CD8-positive, alpha-beta memory T cell (primary cell): ENCODE data around the gene RNLS. TPM values are rescaled to one million over a fixed set of nuclear protein-coding genes. Genes with fewer than 3 reads are reported as not detected.

Experiments used
- CTCF ChIA-PET: fragments of 350-600 bp; sonication (Branson Sonifier 250); formaldehyde crosslinking; loops from one replicate; lab custom pipeline; 2021; ENCODE audit warnings: antibody characterized with exemption; lab: Charles Lee
- POLR2A ChIA-PET: fragments of 350-600 bp; sonication (Branson Sonifier 250); formaldehyde crosslinking; loops from one replicate; lab custom pipeline; 2021; ENCODE audit warnings: antibody characterized with exemption; lab: Charles Lee
- DNase-seq, 5 donors: peaks; one replicate each; pipeline versions ENCODE4 v3.0.0 to v3.0.0-alpha.2; 2020 to 2022; ENCODE audit warnings: mixed read lengths in 1 of 5
- H3K27ac ChIP-seq: one replicate; pipeline ENCODE4 v1.7.0; 2013; ENCODE audit warnings: low read depth, mild to moderate bottlenecking, low read length, moderate library complexity
- H3K27me3 ChIP-seq: 2 replicates; pipeline ENCODE4 v1.7.0; 2013; ENCODE audit warnings: low read length, mild to moderate bottlenecking; ENCODE audit not compliant: insufficient read depth, poor library complexity, severe bottlenecking
- H3K36me3 ChIP-seq: 2 replicates; pipeline ENCODE4 v1.7.0; 2013; ENCODE audit warnings: mild to moderate bottlenecking, low read length, moderate library complexity; ENCODE audit not compliant: insufficient read depth
- H3K4me1 ChIP-seq: 2 replicates; pipeline ENCODE4 v1.7.0; 2013; ENCODE audit warnings: mild to moderate bottlenecking, low read length, moderate library complexity; ENCODE audit not compliant: insufficient read depth
- H3K4me3 ChIP-seq: 2 replicates; pipeline ENCODE4 v1.7.0; 2013; ENCODE audit warnings: mild to moderate bottlenecking, low read length
- H3K9me3 ChIP-seq: 2 replicates; pipeline ENCODE4 v1.7.0; 2013; ENCODE audit warnings: mild to moderate bottlenecking, low read length
- H3K27ac Mint-ChIP-seq, 8 donors: one replicate each; pipeline ENCODE4 v1.8.0; 2020 to 2021; ENCODE audit warnings: mixed read lengths in 8 of 8, mild to moderate bottlenecking in 6 of 8, inconsistent platforms in 3 of 8, moderate library complexity in 3 of 8
- H3K27me3 Mint-ChIP-seq, 2 donors: one replicate each; pipeline ENCODE4 v1.8.0; 2020 to 2021; ENCODE audit warnings: mixed read lengths in 2 of 2, mild to moderate bottlenecking in 1 of 2, moderate library complexity in 1 of 2
- H3K36me3 Mint-ChIP-seq, 3 donors: one replicate each; pipeline ENCODE4 v1.8.0; 2020 to 2021; ENCODE audit warnings: mixed read lengths in 3 of 3, inconsistent platforms in 1 of 3, mild to moderate bottlenecking in 1 of 3
- H3K4me1 Mint-ChIP-seq, 3 donors: one replicate each; pipeline ENCODE4 v1.8.0; 2020 to 2021; ENCODE audit warnings: mixed read lengths in 3 of 3, inconsistent platforms in 1 of 3, mild to moderate bottlenecking in 1 of 3
- H3K4me3 Mint-ChIP-seq, 7 donors: one replicate each; pipeline ENCODE4 v1.8.0; 2020 to 2021; ENCODE audit warnings: mixed read lengths in 7 of 7, mild to moderate bottlenecking in 6 of 7, moderate library complexity in 4 of 7, inconsistent platforms in 2 of 7
- H3K9me3 Mint-ChIP-seq, 5 donors: one replicate each; pipeline ENCODE4 v1.8.0; 2020 to 2022; ENCODE audit warnings: mixed read lengths in 5 of 5, mild to moderate bottlenecking in 3 of 5, moderate library complexity in 2 of 5, inconsistent platforms in 1 of 5
- polyA plus RNA-seq: library from polyadenylated mRNA; unstranded; fragments of 300-500 nt; fragmentation: Illumina TruSeq; gene quantifications from one replicate; pipeline ENCODE4 v1.2.3, GENCODE V29; 2021
- total RNA-seq, 2 experiments: library from RNA; stranded (reverse); gene quantifications; one replicate each; pipeline ENCODE4 v1.2.3, GENCODE V29; 2021

Gene RNLS
- total and polyA plus RNA-seq, 3 experiments from 2014 or later: 4.0 to 7.0 (median 4.6) TPM

- Mint-ChIP-seq H3K36me3 (peaks cover 0 to 10% (median 2%) of the 10 kb centered on the region in 3 donors), H3K27me3 (peaks cover 0 to 3% of the 10 kb centered on the region in 2 donors), H3K4me3 (no peak overlapping the region), H3K27ac (peak overlapping the region in 1 of 8 donors; percentile 20), H3K4me1 (no peaks in the 10 kb centered on the region), H3K9me3 (peaks cover 0 to 6% (median 0%) of the 10 kb centered on the region in 5 donors)
- Histone ChIP-seq H3K27me3 (no peaks in the 10 kb centered on the region), H3K4me1 (no peaks in the 10 kb centered on the region), H3K27ac (no peak overlapping the region), H3K4me3 (no peak overlapping the region), H3K36me3 (no peaks in the 10 kb centered on the region), H3K9me3 (no peaks in the 10 kb centered on the region)
- CTCF ChIA-PET: no interaction called here
- DNase-seq: no peak
- POLR2A ChIA-PET: no interaction called here
Measured at GRCh38 chr10:88450201-88450600, 132.9 kb downstream of the RNLS start.

GRCh38 chr10:88442716-88443115, 140.4 kb downstream of the RNLS start:
- H3K36me3 ChIP-seq: no peaks in the 10 kb centered on the region
- H3K27ac Mint-ChIP-seq: no peak overlapping the region
- CTCF ChIA-PET: no interaction called here
- H3K4me1 Mint-ChIP-seq: no peaks in the 10 kb centered on the region
- DNase-seq: no peak
- peaks cover 0 to 11% of the 10 kb centered on the region in 2 donors for H3K27me3 Mint-ChIP-seq
- no peaks in the 10 kb centered on the region for H3K9me3 ChIP-seq
- H3K4me1 ChIP-seq: no peaks in the 10 kb centered on the region
- H3K27me3 ChIP-seq: no peaks in the 10 kb centered on the region
- peaks cover 0 to 9% (median 0%) of the 10 kb centered on the region in 5 donors for H3K9me3 Mint-ChIP-seq
- peaks cover 0 to 26% (median 0%) of the 10 kb centered on the region in 3 donors for H3K36me3 Mint-ChIP-seq
- POLR2A ChIA-PET: no interaction called here
- H3K4me3 ChIP-seq: no peak overlapping the region
- no peak overlapping the region for H3K4me3 Mint-ChIP-seq
- H3K27ac ChIP-seq: no peak overlapping the region

- Histone ChIP-seq H3K4me1 (no peaks in the 10 kb centered on the region), H3K9me3 (no peaks in the 10 kb centered on the region), H3K27ac (no peak overlapping the region), H3K4me3 (no peak overlapping the region), H3K36me3 (no peaks in the 10 kb centered on the region), H3K27me3 (no peaks in the 10 kb centered on the region)
- Mint-ChIP-seq H3K9me3 (peaks cover 0 to 3% (median 0%) of the 10 kb centered on the region in 5 donors), H3K4me3 (no peak overlapping the region), H3K27me3 (peaks cover 0 to 8% of the 10 kb centered on the region in 2 donors), H3K27ac (no peak overlapping the region), H3K36me3 (peaks cover 0 to 16% (median 2%) of the 10 kb centered on the region in 3 donors), H3K4me1 (no peaks in the 10 kb centered on the region)
- no peak for DNase-seq
- ChIA-PET CTCF (no interaction called here), POLR2A (no interaction called here)
Measured at GRCh38 chr10:88440541-88440940, 142.6 kb downstream of the RNLS start.

GRCh38 chr10:88439932-88440331, 143.2 kb downstream of the RNLS start:
- Histone ChIP-seq H3K9me3 (no peaks in the 10 kb centered on the region), H3K4me3 (no peak overlapping the region), H3K27me3 (no peaks in the 10 kb centered on the region), H3K36me3 (no peaks in the 10 kb centered on the region), H3K4me1 (no peaks in the 10 kb centered on the region), H3K27ac (no peak overlapping the region)
- ChIA-PET POLR2A (no interaction called here), CTCF (no interaction called here)
- DNase-seq: no peak
- H3K4me3 Mint-ChIP-seq: no peak overlapping the region
- H3K9me3 Mint-ChIP-seq: peaks cover 0 to 3% (median 0%) of the 10 kb centered on the region in 5 donors
- peaks cover 0 to 8% of the 10 kb centered on the region in 2 donors for H3K27me3 Mint-ChIP-seq
- H3K27ac Mint-ChIP-seq: no peak overlapping the region
- H3K4me1 Mint-ChIP-seq: no peaks in the 10 kb centered on the region
- peaks cover 0 to 15% (median 2%) of the 10 kb centered on the region in 3 donors for H3K36me3 Mint-ChIP-seq

GRCh38 chr10:88437411-88437810, 145.7 kb downstream of the RNLS start:
- no peak overlapping the region for H3K4me3 ChIP-seq

GRCh38 chr10:88433565-88434186, 149.4 kb downstream of the RNLS start:
- no peak overlapping the region for H3K4me3 ChIP-seq
- H3K36me3 Mint-ChIP-seq: peaks cover 0 to 4% (median 0%) of the 10 kb centered on the region in 3 donors
- H3K27me3 Mint-ChIP-seq: peaks cover 0 to 2% of the 10 kb centered on the region in 2 donors
- H3K4me1 ChIP-seq: no peaks in the 10 kb centered on the region
- H3K9me3 Mint-ChIP-seq: no peaks in the 10 kb centered on the region
- H3K27me3 ChIP-seq: no peaks in the 10 kb centered on the region
- ChIA-PET CTCF (no interaction called here), POLR2A (no interaction called here)
- no peaks in the 10 kb centered on the region for H3K9me3 ChIP-seq
- no peak overlapping the region for H3K27ac Mint-ChIP-seq
- no peak for DNase-seq
- H3K27ac ChIP-seq: no peak overlapping the region
- H3K4me3 Mint-ChIP-seq: no peak overlapping the region
- no peaks in the 10 kb centered on the region for H3K4me1 Mint-ChIP-seq
- no peaks in the 10 kb centered on the region for H3K36me3 ChIP-seq

More at GRCh38 chr10:88437411-88437810, 145.7 kb downstream of the RNLS start:
- H3K4me1 ChIP-seq: no peaks in the 10 kb centered on the region
- H3K9me3 Mint-ChIP-seq: no peaks in the 10 kb centered on the region
- no peaks in the 10 kb centered on the region for H3K9me3 ChIP-seq
- DNase-seq: no peak
- POLR2A ChIA-PET: no interaction called here
- H3K4me1 Mint-ChIP-seq: no peaks in the 10 kb centered on the region
- H3K27me3 Mint-ChIP-seq: peaks cover 0 to 2% of the 10 kb centered on the region in 2 donors
- H3K36me3 Mint-ChIP-seq: peaks cover 0 to 4% (median 1%) of the 10 kb centered on the region in 3 donors
- no peak overlapping the region for H3K27ac ChIP-seq
- CTCF ChIA-PET: no interaction called here
- no peaks in the 10 kb centered on the region for H3K27me3 ChIP-seq
- H3K4me3 Mint-ChIP-seq: no peak overlapping the region
- no peaks in the 10 kb centered on the region for H3K36me3 ChIP-seq
- no peak overlapping the region for H3K27ac Mint-ChIP-seq

GRCh38 chr10:88431103-88431502, 152.0 kb downstream of the RNLS start:
- peaks cover 0 to 2% (median 0%) of the 10 kb centered on the region in 3 donors for H3K36me3 Mint-ChIP-seq
- Histone ChIP-seq H3K9me3 (no peaks in the 10 kb centered on the region), H3K4me1 (no peaks in the 10 kb centered on the region), H3K27ac (no peak overlapping the region), H3K36me3 (no peaks in the 10 kb centered on the region), H3K4me3 (no peak overlapping the region), H3K27me3 (no peaks in the 10 kb centered on the region)
- H3K9me3 Mint-ChIP-seq: no peaks in the 10 kb centered on the region
- peaks cover 6 to 14% (median 11%) of the 10 kb centered on the region in 3 donors for H3K4me1 Mint-ChIP-seq
- peaks cover 0 to 2% of the 10 kb centered on the region in 2 donors for H3K27me3 Mint-ChIP-seq
- POLR2A ChIA-PET: no interaction called here
- no peak for DNase-seq
- CTCF ChIA-PET: no interaction called here
- H3K4me3 Mint-ChIP-seq: no peak overlapping the region
- no peak overlapping the region for H3K27ac Mint-ChIP-seq

- no peaks in the 10 kb centered on the region for H3K36me3 ChIP-seq
- H3K27me3 ChIP-seq: no peaks in the 10 kb centered on the region
- no peaks in the 10 kb centered on the region for H3K9me3 Mint-ChIP-seq
- H3K36me3 Mint-ChIP-seq: peaks cover 0 to 2% (median 0%) of the 10 kb centered on the region in 3 donors
- no peaks in the 10 kb centered on the region for H3K4me1 ChIP-seq
- CTCF ChIA-PET: interaction anchor here (1.1 kb wide), 1 partner anchor 9 kb away, joined by 3 read pairs; no protein-coding TSS in a partner anchor
- POLR2A ChIA-PET: no interaction called here
- H3K9me3 ChIP-seq: no peaks in the 10 kb centered on the region
- peaks cover 6 to 14% (median 11%) of the 10 kb centered on the region in 3 donors for H3K4me1 Mint-ChIP-seq
- DNase-seq: no peak
- H3K4me3 ChIP-seq: no peak overlapping the region
- H3K27ac Mint-ChIP-seq: no peak overlapping the region
- no peak overlapping the region for H3K27ac ChIP-seq
- peaks cover 0 to 5% of the 10 kb centered on the region in 2 donors for H3K27me3 Mint-ChIP-seq
- H3K4me3 Mint-ChIP-seq: no peak overlapping the region
Measured at GRCh38 chr10:88428976-88429375, 154.1 kb downstream of the RNLS start.
